ENCODE measurements around the gene LBR.

Gene LBR

GRCh38 chr1:225471109-225471452, 43.2 kb upstream of the LBR start:
- ATAC-seq (ENCODE audit: low read depth) (no peak), DNase-seq (ENCODE audit: low spot score) (no peak)
- no peaks in the 10 kb centered on the region for H3K9me3 ChIP-seq (ENCODE audit: severe bottlenecking)
- no peak overlapping the region for H3K4me3 ChIP-seq (ENCODE audit: severe bottlenecking)
- H3K4me1 ChIP-seq (ENCODE audit: insufficient read depth, poor library complexity, severe bottlenecking) = no peaks in the 10 kb centered on the region
- no peak overlapping the region for H3K27ac ChIP-seq (ENCODE audit: poor library complexity, severe bottlenecking)
- no peaks in the 10 kb centered on the region for H3K36me3 ChIP-seq (ENCODE audit: low read depth)
- H3K27me3 ChIP-seq (ENCODE audit: insufficient read depth, poor library complexity, severe bottlenecking) = no peaks in the 10 kb centered on the region
- TF ChIP-seq CTCF (IDR thresholded peaks at IDR 0.05; ENCODE audit: poor library complexity, severe bottlenecking) = no peak

DNA sequence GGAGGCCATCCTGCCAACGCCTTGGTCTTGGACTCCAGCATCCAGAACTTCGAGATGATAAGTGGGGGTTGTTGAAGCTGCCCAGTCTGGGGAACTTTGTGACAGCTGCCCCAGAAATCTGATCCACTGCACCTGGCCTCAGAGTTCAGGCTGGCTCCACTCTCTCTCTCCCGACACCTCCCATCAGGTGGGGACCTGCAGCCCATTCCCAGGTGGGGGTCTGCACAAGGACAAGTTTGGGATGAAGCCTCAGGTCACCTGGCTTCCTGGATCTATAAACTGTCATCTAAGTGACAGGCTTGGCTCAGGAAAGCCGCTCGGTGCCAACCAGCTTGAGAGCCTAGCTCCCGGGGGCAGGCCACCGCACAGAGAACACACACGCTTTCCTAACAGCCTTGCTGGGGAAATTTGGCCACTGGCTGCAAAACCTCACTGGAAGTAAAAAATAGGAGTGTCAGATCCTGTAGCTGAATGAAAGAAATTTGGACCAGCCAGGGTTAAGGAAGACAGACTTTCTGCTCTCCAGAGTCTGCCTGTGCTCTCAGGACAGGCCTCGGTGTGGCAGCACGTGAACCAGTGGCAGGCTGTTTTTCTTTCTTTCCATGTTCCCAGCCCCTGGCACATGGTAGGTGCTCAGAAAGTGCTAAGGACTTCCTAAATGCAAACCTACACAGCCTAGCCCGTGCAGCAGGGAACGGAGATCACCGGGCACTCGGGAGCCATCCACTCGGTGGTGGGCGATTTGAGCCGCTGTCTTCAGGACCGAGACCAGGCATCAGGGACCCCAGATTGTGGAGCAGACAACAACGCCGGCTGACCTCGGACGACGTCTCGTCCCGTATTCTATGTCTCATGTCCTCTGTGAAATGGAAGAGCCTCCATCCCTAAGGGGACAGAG, 42.6 kb upstream of the LBR start:
- TF ChIP-seq CTCF (IDR thresholded peaks at IDR 0.05; ENCODE audit: poor library complexity, severe bottlenecking) = no peak
- no peak overlapping the region for H3K27ac ChIP-seq (ENCODE audit: poor library complexity, severe bottlenecking)
- DNase-seq (ENCODE audit: low spot score) = no peak

DNA sequence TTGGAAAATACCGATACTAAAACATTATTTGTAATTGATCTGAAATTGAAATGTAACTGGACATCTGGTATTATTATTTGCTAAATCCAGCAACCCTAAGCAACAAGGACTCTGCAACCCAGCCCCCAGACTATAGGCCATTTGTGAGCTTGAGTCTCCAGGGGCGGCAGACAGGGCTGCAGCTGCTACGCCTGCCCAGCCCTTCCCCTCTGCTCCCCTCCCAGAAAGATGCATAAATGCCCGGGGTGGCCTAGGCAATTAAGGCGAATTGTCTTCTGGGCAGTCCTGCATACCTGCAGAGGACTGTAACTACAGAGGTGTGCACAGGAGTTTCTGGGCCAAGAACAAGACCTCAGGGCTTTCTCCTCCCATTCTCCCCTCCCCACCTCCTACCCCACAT, 41.2 kb upstream of the LBR start:
- no peak for TF ChIP-seq CTCF (IDR thresholded peaks at IDR 0.05; ENCODE audit: poor library complexity, severe bottlenecking)
- H3K4me3 ChIP-seq (ENCODE audit: severe bottlenecking) = no peak overlapping the region
- DNase-seq (ENCODE audit: low spot score) (no peak), ATAC-seq (ENCODE audit: low read depth) (no peak)
- no peaks in the 10 kb centered on the region for H3K36me3 ChIP-seq (ENCODE audit: low read depth)
- H3K9me3 ChIP-seq (ENCODE audit: severe bottlenecking) = no peaks in the 10 kb centered on the region
- no peak overlapping the region for H3K27ac ChIP-seq (ENCODE audit: poor library complexity, severe bottlenecking)
- no peaks in the 10 kb centered on the region for H3K27me3 ChIP-seq (ENCODE audit: insufficient read depth, poor library complexity, severe bottlenecking)
- H3K4me1 ChIP-seq (ENCODE audit: insufficient read depth, poor library complexity, severe bottlenecking) = no peaks in the 10 kb centered on the region

More for the DNA sequence above, 42.6 kb upstream of the LBR start:
- Histone ChIP-seq H3K36me3 (ENCODE audit: low read depth) (no peaks in the 10 kb centered on the region), H3K4me1 (ENCODE audit: insufficient read depth, poor library complexity, severe bottlenecking) (no peaks in the 10 kb centered on the region), H3K27me3 (ENCODE audit: insufficient read depth, poor library complexity, severe bottlenecking) (no peaks in the 10 kb centered on the region), H3K9me3 (ENCODE audit: severe bottlenecking) (no peaks in the 10 kb centered on the region), H3K4me3 (ENCODE audit: severe bottlenecking) (no peak overlapping the region)
- ATAC-seq (ENCODE audit: low read depth) = no peak

DNA sequence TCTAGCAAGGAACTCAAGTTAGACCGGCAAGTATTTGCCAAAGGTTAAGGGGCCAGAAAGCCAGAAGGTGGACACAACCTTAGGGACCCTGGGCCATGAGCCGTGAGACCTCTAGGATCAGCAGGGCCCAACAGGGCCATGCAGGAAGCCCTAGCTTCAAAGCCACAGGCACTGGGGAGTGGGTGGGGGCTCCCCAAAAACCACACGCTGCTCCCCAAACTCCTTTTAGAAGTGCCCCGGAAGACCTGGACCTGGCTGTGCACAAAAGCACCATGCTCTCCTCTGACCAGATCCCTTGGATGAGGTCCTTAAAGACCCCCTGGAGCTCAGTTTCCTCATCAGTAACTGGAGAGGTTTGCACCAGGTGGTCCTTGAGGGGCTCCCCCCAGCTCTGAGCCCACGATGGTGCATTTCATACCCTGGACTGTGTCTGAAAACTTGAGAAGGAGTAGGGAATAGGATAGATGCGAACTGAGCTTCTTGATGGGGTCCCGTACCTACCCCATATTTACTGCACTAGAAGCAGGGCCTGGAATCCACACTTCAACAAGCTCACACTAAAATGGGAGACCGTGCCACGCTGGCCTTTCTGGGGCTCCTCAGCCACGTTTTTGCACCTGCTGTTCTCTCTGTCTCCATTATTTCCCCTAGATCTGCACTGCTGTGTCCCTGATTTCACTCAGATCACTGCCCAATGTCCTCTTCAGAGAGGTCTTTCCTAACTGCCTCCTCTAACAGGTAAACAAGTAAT, 40.6 kb upstream of the LBR start:
- no peaks in the 10 kb centered on the region for H3K36me3 ChIP-seq (ENCODE audit: low read depth)
- H3K27ac ChIP-seq (ENCODE audit: poor library complexity, severe bottlenecking) = no peak overlapping the region
- H3K4me1 ChIP-seq (ENCODE audit: insufficient read depth, poor library complexity, severe bottlenecking) = peaks cover 5% of the 10 kb centered on the region
- H3K4me3 ChIP-seq (ENCODE audit: severe bottlenecking) = no peak overlapping the region
- no peaks in the 10 kb centered on the region for H3K9me3 ChIP-seq (ENCODE audit: severe bottlenecking)
- no peak for TF ChIP-seq CTCF (IDR thresholded peaks at IDR 0.05; ENCODE audit: poor library complexity, severe bottlenecking)
- ATAC-seq (ENCODE audit: low read depth) (no peak), DNase-seq (ENCODE audit: low spot score) (no peak)
- no peaks in the 10 kb centered on the region for H3K27me3 ChIP-seq (ENCODE audit: insufficient read depth, poor library complexity, severe bottlenecking)

All from RWPE2 (cell line).